ENCODE data around the gene KCNQ1.

KCNQ1 gene

GRCh38 chr11:2674658-2675131, 229.9 kb downstream of the KCNQ1 start:
- peak; percentile 3 for DNase-seq
- TF ChIP-seq CTCF (IDR thresholded peaks at IDR 0.05; ENCODE audit: low read depth, low read length) = no peak
- Histone ChIP-seq H3K27ac (no peak overlapping the region), H3K36me3 (0 out of 2 replicates have a peak, but pooled peaks cover 6% of the 10 kb centered on the region), H3K4me3 (ENCODE audit: low read depth, low read length) (no peak overlapping the region), H3K9me3 (ENCODE audit: severe bottlenecking) (no peaks in the 10 kb centered on the region), H3K27me3 (ENCODE audit: insufficient read depth, low read depth, severe bottlenecking) (no peaks in the 10 kb centered on the region)

- Histone ChIP-seq H3K9me3 (ENCODE audit: severe bottlenecking) (no peaks in the 10 kb centered on the region), H3K27ac (no peak overlapping the region), H3K4me3 (ENCODE audit: low read depth, low read length) (no peak overlapping the region), H3K36me3 (0 out of 2 replicates have a peak, but pooled peaks cover 6% of the 10 kb centered on the region), H3K27me3 (ENCODE audit: insufficient read depth, low read depth, severe bottlenecking) (no peaks in the 10 kb centered on the region)
- no peak for TF ChIP-seq CTCF (IDR thresholded peaks at IDR 0.05; ENCODE audit: low read depth, low read length)
- peak; percentile 3 for DNase-seq
These were observed 230.7 kb downstream of the KCNQ1 start for GRCh38 chr11:2675540-2675939.

GRCh38 chr11:2677127-2677526, 232.3 kb downstream of the KCNQ1 start:
- no peak for TF ChIP-seq CTCF (IDR thresholded peaks at IDR 0.05; ENCODE audit: low read depth, low read length)
- H3K4me3 ChIP-seq (ENCODE audit: low read depth, low read length) = no peak overlapping the region
- H3K36me3 ChIP-seq = 0 out of 2 replicates have a peak, but pooled peaks cover 6% of the 10 kb centered on the region
- H3K27me3 ChIP-seq (ENCODE audit: insufficient read depth, low read depth, severe bottlenecking) = no peaks in the 10 kb centered on the region
- no peak for DNase-seq
- H3K27ac ChIP-seq = no peak overlapping the region
- no peaks in the 10 kb centered on the region for H3K9me3 ChIP-seq (ENCODE audit: severe bottlenecking)

GRCh38 chr11:2678396-2678795, 233.6 kb downstream of the KCNQ1 start:
- Histone ChIP-seq H3K27ac (no peak overlapping the region), H3K27me3 (ENCODE audit: insufficient read depth, low read depth, severe bottlenecking) (no peaks in the 10 kb centered on the region), H3K9me3 (ENCODE audit: severe bottlenecking) (no peaks in the 10 kb centered on the region), H3K36me3 (0 out of 2 replicates have a peak, but pooled peaks cover 6% of the 10 kb centered on the region), H3K4me3 (ENCODE audit: low read depth, low read length) (no peak overlapping the region)
- TF ChIP-seq CTCF (IDR thresholded peaks at IDR 0.05; ENCODE audit: low read depth, low read length) = no peak
- DNase-seq = peak; percentile 30

- no peaks in the 10 kb centered on the region for H3K9me3 ChIP-seq (ENCODE audit: severe bottlenecking)
- H3K36me3 ChIP-seq = 0 out of 2 replicates have a peak, but pooled peaks cover 6% of the 10 kb centered on the region
These were observed 234.3 kb downstream of the KCNQ1 start for GRCh38 chr11:2679011-2679676.

More at GRCh38 chr11:2679011-2679676, 234.3 kb downstream of the KCNQ1 start:
- peak; percentile 1 for DNase-seq
- TF ChIP-seq CTCF (IDR thresholded peaks at IDR 0.05; ENCODE audit: low read depth, low read length) = no peak
- H3K27ac ChIP-seq = no peak overlapping the region
- no peaks in the 10 kb centered on the region for H3K27me3 ChIP-seq (ENCODE audit: insufficient read depth, low read depth, severe bottlenecking)
- H3K4me3 ChIP-seq (ENCODE audit: low read depth, low read length) = no peak overlapping the region
